Measurements from ENCODE around the gene FLCN.
A peak's percentile ranks its signal among the peaks of the same experiment; 100 is the strongest.
"Not testable (repeated sequence)": the region's sequence is repeated elsewhere in the genome, so short reads cannot be mapped to it uniquely, and the experiment has no call there.

The FLCN gene

GRCh38 chr17:17237026-17237799 lies at the start of gene FLCN:
Gene FLCN (minus strand): TSS chr17:17237168. CDS start chr17:17228137, 9,031 bp downstream.
- peak; percentile 40 for DNase-seq

GRCh38 chr17:17285951-17286350 lies 49.0 kb upstream of the FLCN start:
- DNase-seq: no peak

DNA sequence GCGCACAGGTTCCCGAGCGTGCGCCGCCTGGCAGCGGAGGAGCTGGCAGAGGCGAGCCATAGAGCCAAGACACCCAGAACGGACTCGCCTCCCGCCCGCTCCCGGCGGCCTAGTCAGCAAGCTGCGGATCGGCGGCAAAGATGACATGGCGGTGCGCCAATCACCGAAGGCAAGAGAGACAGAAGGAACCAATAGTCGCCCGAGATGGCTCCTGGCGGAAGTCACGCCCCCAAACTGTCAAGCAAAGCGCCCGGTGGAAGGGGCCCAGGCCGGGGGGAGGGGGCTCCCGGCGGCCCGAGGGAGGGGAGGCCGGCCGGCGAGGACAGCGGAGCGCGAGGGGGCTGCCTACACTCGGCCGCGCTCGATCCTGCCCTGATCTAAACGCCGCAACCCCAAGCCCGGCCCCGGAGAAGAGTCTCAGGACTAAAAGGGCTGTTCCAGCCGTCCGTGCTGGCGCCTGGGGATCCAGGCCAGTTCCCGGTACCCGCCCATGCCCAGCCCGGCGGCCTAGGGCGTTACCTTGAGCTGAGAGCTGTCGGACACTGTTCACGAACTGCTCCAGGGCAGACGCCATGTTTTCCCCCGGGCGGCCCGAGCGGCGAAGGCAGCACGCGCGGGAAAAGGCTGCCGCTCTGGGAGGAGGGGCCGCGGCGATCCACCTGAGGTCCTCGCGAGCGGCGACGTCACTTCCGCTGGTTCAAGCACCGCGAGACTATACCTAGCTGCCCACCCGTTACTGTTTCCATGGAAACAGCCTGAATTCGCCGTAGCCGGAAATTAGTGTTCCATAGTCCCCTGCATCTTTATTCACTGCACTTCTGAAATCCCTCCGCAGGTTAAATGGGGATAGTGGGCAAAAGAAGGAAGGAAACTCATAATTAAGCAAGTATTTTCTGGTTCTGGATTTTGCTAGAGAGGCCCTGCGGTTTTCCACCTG lies 43.9 kb upstream of the FLCN start, which contains the start of gene COPS3:
Gene COPS3 (minus strand): TSS at position 634 of the 937 bp plus-strand sequence. CDS start 60 bp downstream, at position 574.
- DNase-seq: peak; percentile 78

- DNase-seq: no peak
Measured at GRCh38 chr17:17279316-17279715, 42.3 kb upstream of the FLCN start.

- DNase-seq: not testable (repeated sequence)
Measured at GRCh38 chr17:17277431-17277830, 40.5 kb upstream of the FLCN start.

GRCh38 chr17:17275971-17276370 lies 39.0 kb upstream of the FLCN start:
- no peak for DNase-seq

- DNase-seq: no peak
Measured at GRCh38 chr17:17269926-17270773, 33.2 kb upstream of the FLCN start.

- DNase-seq: peak; percentile 36
Measured at GRCh38 chr17:17264430-17264829, 27.5 kb upstream of the FLCN start.

DNA sequence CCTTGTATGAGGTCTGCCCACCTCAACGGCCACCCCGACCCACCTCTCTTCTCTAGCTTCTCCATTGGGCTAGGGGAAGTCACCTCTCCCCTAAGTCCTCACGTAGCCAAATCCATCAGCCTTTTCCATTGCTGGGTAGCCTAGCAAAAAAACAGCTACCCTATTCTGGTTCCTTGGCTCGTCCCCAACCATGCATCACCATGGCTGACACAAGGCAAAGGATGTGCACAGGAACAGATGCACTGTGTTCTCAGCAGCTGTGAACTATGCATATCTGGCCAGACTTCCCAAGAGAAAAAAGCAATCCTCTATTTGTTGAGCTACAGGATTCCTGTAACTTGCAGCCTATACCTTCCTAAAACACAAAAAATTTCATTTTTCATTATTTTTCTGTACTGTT lies 22.0 kb upstream of the FLCN start:
- no peak for DNase-seq

- DNase-seq: no peak
Measured at GRCh38 chr17:17258011-17258410, 21.0 kb upstream of the FLCN start.

- DNase-seq: no peak
Measured at GRCh38 chr17:17256316-17256715, 19.3 kb upstream of the FLCN start.

GRCh38 chr17:17255689-17256088 lies 18.7 kb upstream of the FLCN start:
- not testable (repeated sequence) for DNase-seq

- no peak for DNase-seq
Measured at GRCh38 chr17:17254036-17254435, 17.1 kb upstream of the FLCN start.

GRCh38 chr17:17253406-17253805 lies 16.4 kb upstream of the FLCN start:
- no peak for DNase-seq

DNA sequence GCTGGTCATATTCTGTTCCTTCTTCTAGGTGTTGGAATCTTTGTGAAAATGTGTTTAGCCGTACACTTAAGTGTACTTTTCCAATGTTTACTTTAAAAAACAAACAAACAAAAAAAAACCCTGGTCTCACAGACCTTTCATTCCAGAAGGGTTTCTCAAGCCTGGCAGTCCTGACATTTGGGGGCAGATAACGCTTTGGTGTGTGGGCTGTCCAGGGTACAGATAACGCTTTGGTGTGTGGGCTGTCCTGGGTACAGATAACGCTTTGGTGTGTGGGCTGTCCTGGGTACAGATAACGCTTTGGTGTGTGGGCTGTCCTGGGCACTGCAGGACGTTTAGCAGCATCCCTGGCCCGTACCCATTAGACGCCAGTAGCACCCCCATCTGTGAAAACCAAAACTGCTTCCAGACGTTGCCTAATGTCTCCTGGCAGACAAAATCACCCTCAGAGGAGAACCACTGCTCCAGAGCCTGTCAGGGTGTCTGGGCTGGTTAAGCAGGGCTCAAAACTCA lies 15.2 kb upstream of the FLCN start:
- no peak for DNase-seq

DNA sequence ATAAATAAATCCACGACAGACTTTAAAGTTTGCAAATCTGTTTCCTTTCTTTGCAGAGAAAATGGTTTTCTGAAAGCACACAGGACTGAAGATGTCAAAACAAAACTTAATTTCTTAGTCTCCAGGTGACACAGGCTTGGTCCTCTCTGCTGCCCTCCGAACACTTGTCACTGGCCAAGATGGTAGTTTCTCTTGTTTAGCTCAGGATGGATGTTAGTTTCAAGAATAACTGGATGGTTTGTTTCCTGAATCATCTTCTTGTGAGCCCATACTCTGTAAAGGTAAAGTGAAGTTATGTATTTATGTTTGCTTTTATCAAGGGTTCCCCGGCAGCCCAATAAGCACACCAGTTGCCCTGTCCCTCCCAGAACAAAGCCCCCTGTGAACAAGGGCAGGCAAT lies 9.9 kb upstream of the FLCN start:
- DNase-seq: no peak

DNA sequence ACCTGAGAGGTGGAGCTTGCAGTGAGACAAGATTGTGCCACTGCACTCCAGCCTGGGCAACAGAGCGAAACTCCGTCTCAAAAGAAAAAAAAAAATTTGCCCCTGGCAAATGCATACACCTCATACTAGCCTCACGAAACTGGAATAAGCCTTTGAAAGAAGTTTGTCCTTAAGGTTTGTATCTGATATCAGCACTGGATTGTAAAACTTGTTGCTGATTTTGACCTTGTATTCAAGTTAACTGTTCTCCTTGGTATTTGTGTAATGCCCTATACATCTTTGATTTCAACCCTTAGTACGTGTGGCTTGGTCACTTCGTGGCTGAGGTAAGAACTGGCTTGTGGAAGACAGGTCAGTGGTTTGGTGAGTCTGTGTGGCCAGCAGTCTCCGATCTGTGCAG lies 6.2 kb upstream of the FLCN start:
- no peak for DNase-seq

DNA sequence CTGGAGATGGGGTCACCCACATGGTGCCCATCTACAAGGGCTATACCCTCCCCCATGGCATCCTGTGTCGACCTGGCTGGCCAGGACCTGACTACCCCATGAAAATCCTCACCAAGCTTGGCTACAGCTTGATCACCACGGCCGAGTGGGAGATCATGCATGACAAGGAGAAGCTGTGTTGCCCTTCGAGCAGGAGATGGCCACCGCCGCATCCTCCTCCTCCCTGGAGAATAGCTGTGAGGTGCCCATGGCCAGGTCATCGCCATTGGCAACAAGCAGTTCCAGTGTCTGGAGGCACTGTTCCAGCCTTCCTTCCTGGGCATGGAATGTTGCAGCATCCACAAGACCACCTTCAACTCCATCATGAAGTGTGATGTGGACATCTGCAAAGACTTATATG lies 5.3 kb upstream of the FLCN start:
- no peak for DNase-seq

- no peak for DNase-seq
Measured at GRCh38 chr17:17241656-17242055, 4.7 kb upstream of the FLCN start.

GRCh38 chr17:17239832-17240231 lies 2.9 kb upstream of the FLCN start:
- DNase-seq: no peak

DNA sequence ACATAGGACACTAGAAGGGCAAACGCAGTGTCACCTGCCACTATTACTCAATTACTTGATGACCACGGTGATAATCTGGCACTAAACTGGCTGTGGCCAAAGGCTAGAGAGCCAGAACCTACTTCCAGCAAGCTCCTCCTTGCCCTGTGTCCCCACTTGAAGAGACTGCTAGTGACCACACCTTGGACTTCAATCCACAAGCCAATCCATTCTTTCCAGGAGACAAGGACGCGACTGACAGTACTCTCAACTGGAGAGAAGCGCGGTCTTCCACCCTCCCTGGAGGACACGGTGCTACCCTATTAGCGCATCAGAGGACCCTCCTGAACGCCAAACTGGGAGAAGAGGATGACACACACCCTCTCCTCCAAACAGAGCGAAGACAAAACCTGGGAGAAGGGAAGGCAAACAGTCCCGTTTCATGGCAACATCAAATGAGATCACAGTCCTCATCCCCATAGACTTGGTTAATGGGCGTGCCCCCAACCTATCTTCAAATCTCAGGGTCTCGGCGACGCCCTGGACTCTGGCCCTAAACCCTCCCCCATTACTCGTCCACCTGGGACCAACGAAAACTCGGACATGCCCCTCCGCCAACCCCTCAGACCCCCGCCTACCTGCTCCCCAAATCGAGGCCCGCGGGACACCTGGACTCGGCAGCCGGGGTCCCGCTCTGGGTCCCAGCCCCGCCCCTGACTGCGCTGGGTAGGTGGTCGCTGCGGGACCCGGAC lies 508 bp downstream of the FLCN start:
- peak; percentile 4 for DNase-seq

Measured in DMS79 (cell line).